NAMALWA (cell line): ENCODE measurements around the gene RBM26.
"Not testable (repeated sequence)": the region's sequence is repeated elsewhere in the genome, so short reads cannot be mapped to it uniquely, and the experiment has no call there.

Experiments used
- DNase-seq: peaks from one replicate; pipeline ENCODE4 v3.0.0-alpha.2; 2015; ENCODE audit warnings: low spot score

The RBM26 gene

GRCh38 chr13:79384022-79384610, 21.9 kb downstream of the RBM26 start:
- DNase-seq, result peak; percentile 53

GRCh38 chr13:79382545-79383275, 23.3 kb downstream of the RBM26 start:
- peak; percentile 25 for DNase-seq

DNA sequence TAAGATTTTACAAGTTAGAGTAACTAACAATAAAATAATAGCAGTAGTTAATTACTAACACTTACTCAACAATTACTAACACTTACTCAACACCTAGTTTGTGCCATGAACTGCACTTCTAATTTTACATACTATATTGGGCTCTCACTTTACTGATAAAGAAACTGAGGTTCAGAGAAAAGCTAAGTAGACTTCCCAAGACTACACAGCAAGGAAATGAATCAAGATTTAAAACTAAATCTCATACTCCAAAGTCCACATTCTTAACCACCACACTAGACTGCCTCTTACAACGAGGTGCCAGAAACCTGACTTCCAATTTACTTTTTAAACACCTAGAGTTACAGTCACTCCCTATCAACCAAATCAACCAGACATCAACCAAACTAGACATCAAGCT, 25.1 kb downstream of the RBM26 start:
- DNase-seq, result no peak

DNA sequence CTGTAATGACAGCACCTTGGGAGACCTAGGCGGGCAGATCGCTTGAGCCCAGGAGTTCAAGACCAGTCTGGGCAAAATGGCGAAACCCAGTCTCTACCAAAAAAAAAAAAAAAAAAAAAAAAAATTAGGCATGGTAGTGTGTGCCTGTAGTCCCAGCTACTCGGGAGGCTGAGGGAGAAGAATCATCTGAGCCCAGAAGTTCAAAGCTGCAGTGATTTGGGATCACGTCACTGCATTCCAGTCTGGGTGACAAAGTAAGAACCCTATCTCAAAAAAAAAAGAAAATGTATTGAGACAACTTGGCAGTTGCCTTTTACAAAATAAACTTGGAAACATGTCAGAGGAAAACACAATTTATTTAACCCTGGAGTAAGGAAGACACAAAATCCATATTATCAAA, 26.8 kb downstream of the RBM26 start:
- no peak for DNase-seq

- DNase-seq, result no peak
These were observed 29.2 kb downstream of the RBM26 start for GRCh38 chr13:79376843-79377242.

- DNase-seq, result no peak
These were observed 31.5 kb downstream of the RBM26 start for GRCh38 chr13:79374578-79374977.

DNA sequence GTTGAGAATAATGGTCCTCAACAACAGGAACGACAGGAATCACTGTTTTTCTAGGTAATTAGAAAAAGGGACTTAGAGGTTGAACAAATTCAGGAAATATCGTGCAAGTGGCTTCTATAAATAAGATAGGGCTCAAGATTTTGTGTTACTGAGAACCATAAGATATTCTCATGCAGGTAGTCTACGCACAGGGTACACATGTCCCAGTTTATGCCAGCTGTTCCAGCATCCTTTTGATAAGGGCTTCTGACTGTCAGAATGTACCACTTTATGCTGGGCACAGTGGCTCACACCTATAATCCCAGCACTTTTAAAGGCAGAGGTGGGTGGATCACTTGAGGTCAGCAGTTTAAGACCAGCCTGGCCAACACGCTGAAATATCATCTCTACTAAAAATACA, 32.1 kb downstream of the RBM26 start:
- DNase-seq, result no peak

DNA sequence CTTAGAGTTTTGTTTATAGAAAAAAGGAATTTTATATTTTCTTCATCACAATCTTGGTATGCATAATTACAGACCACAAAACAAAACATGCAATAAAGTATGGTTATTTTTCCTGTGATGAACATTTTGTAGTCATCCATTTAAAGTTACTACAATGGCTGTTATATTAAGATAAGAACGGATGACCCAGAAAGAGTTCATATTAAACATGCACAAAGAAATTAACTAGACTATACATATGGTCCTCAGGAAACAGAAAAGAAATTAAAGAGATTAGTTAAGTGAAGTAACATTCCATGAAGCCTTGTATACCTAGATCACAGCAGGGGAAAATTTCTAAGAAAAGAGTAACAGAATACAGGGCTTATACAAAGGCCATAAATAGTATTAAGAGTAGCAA, 36.8 kb downstream of the RBM26 start:
- no peak for DNase-seq

GRCh38 chr13:79365981-79366380, 40.1 kb downstream of the RBM26 start:
- DNase-seq, result no peak

DNA sequence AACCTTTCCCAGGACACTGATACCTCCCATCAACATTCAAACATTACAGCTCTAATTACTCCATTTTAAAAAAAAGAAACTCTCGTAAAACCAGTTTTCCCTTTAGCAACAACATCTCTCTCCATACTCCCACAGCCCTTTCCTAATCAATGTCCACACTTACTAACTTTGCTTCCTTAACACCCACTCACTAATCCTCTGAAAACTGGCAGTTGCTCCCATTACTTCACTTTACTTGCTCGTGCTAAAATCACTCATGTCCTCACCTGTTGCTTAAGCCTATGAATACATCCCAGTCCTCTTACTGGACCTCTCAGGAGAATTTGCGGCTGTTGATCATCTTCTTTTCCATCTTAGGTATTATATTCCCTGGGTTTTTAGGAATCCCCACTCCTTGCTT, 44.8 kb downstream of the RBM26 start:
- no peak for DNase-seq

DNA sequence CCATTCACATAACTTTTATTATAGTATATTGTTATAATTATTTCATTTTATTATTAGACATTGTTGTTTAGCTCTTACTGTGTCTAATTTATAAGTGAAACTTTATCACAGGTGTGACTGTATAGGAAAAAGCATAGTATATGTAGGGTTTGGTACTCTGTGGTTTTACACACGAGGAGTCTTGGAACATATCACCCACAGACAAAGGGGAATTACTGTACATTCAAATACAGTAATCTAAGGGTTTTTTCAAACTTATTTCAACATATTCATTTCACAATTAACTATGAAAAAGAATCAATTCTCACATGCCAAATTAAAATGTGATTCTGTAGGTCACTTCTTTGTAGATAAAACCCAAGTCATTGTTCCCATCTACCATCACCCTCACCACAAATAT, 46.0 kb downstream of the RBM26 start:
- DNase-seq, result no peak

- no peak for DNase-seq
These were observed 47.0 kb downstream of the RBM26 start for GRCh38 chr13:79359064-79359463.

GRCh38 chr13:79354285-79354684, 51.8 kb downstream of the RBM26 start:
- DNase-seq, result no peak

GRCh38 chr13:79353693-79354092, 52.4 kb downstream of the RBM26 start:
- no peak for DNase-seq

GRCh38 chr13:79352107-79352506, 53.9 kb downstream of the RBM26 start:
- DNase-seq, result no peak

DNA sequence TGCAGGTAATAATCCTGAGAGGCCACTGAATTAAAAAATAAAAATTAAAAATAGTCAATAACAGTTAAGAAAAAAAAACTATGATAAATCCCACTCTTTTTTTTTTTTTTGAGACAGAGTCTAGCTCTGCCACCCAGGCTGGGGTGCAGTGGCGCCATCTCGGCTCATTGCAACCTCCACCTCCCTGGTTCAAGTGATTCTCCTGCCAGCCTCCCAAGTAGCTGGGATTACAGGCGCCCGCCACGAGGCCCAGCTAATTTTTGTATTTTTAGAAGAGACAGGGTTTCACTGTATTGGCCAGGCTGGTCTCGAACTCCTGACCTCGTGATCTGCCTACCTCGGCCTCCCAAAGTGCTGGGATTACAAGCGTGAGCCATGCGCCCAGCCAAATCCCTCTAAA, 56.4 kb downstream of the RBM26 start:
- DNase-seq, result not testable (repeated sequence)

DNA sequence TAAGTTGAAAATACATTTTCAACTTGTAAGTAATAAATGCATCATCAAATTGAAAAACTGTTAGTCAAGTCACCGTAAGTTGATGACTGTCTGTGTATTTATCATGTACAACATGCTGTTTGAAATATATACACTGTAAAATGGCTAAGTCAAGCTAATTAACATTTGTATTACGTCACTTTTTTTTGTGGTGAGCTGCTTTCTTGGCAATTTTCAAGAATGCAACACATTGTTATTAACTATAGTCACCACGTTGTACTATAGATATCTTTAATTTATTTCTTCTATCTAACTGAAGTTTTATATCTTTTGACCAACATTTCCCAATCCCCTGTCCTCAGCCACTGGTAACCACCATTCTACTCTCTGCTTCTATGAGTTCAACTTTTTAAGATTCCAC, 57.0 kb downstream of the RBM26 start:
- no peak for DNase-seq

DNA sequence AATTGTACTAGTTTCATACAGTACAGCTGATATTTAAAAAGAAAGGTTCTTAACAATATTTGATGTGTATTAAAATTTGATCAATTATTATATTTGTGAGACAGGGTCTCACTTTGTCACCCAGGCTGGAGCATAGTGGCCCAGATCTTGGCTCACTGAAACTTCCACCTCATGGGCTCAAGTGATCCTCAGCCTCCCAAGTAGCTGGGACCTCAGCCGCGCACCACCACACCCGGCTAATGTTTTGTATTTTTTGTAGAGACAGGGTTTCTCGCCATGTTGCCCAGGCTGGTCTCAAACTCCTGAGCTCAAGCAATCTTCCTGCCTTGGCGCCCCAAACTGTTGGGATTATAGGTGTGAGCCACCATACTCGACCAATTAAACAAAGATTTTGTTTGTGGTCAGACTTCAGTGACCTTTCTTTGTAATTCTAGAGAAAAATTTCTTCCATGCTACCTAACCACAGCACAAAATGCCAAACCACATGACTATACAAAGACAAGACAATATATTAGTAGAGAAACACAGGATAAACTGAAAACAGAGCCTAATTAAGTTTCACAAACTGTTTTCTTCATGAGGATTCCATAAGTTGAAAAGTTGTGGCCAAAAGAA, 59.6 kb downstream of the RBM26 start:
- DNase-seq, result no peak

DNA sequence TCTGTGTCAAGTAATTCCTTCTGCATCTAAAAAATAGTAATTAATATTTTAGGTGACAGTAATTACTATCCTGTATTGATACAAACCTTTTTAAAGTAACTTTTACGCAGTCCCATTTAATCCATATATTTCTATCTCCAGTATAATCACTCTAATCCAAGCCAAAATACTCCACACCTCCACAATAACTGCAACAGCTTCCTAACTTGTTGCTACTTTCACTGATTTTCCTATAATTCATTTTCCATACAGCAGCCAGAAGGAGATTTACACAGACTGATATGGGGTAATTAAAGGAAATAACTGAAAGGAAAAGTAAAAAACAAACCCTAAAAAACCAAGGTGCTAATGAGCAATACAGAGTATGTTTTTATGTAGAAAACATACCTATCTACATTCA, 64.9 kb downstream of the RBM26 start:
- no peak for DNase-seq

DNA sequence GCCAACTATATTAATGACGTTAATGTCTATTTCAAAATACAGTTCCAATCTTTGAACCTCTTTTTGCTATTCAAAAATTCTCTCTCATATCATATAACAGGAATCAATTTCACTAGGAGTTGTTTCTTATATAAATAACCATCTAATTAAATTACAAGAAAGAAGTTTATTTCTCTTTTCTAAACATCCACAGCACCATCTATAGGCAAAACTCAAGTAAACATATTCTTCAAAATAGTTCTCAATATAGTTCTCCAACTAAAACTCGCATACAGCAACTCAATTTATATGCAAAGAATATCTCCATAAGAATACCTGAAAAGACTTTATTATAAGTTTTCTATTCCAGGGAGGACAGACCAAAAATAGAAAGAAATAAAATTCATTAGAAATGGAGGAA, 65.6 kb downstream of the RBM26 start:
- peak; percentile 14 for DNase-seq

DNA sequence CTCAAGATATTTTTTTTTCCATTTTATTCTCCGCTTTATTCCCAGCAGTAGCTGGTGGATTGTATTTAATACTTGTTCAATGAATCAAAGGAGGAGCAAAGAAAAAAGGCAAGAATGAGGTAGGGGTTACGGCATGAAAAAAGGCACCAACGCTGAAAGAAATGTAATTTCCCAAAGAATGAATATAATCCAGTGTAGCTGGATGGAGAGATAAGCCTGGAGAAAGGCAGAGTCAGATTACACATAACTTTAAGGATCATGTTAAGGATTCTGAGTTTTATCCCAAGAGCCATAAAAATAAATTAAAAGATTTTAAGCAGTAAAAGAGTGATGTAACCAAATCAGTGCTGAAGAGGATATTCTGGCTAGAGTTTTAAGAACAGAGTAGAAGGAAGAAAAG, 67.7 kb downstream of the RBM26 start:
- DNase-seq, result no peak

GRCh38 chr13:79336966-79337365, 69.1 kb downstream of the RBM26 start:
- no peak for DNase-seq

- no peak for DNase-seq
These were observed 77.5 kb downstream of the RBM26 start for GRCh38 chr13:79328510-79328909.

- DNase-seq, result no peak
These were observed 85.6 kb downstream of the RBM26 start for GRCh38 chr13:79320433-79320832.
